Measurements from ENCODE around the gene ERP44.

- no peak for TF ChIP-seq YY1 (IDR thresholded peaks at IDR 0.05; ENCODE audit: insufficient read depth, insufficient read length)
- TF ChIP-seq SUZ12 (IDR thresholded peaks at IDR 0.05; ENCODE audit: extremely low read depth, insufficient read depth, insufficient read length), result no peak
- TF ChIP-seq ZNF274 (IDR thresholded peaks at IDR 0.05; ENCODE audit: low read depth, low read length), result no peak
Observed at GRCh38 chr9:100091650-100092049, 7.2 kb downstream of the ERP44 start.

All from NT2/D1 (cell line).